ENCODE data around the gene ASPDH. TPM values are rescaled to one million over a fixed set of nuclear protein-coding genes. Genes with fewer than 3 reads are reported as not detected.

Gene ASPDH
- total and polyA plus RNA-seq, 4 experiments from 2014 or later: not detected

DNA sequence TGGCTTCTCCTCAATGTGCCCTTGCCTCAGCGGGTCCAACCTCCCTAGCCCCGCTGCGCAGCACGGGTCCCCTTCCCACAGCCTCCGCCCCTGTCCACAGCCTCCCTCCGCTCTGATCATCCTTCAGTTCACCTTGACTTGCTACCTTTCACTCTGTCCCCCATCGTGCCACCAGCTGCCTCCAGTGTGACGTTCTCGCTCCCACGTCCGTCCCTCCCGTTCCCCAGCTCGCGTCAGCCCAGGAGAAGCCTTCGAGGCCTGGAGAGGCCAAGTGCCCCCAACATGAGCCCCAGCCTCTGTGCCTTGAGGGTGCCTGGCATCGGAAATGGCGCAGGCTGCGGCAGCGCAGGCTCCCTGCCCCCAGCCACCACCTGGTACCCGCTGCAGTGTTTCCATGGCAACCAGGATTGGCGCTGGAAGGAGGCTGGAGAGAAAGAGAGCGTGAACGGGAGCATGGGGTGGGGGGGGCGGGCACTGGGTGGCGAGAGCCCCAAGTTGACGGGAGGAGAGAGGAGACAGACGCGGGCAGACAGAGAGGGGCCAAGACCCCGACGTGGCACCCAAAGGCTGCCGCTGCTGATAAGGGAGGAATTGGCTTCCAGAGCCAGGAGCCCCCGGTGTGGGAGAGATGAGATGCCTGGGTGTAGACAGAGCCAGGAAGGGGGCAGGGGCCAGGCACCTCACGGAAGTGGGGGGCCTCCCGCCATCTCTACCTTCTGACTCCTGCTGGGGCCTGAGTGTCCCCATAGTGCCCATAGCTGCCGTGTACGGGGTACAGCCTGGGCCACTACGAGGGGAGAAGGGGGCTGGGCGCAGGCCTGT, 844 bp upstream of the ASPDH start:
- POLR2A ChIA-PET (ENCODE audit: partially characterized antibody): no interaction called here
- H3K27me3 ChIP-seq (ENCODE audit: insufficient read depth, low read length): no peaks in the 10 kb centered on the region
- H3K27ac Mint-ChIP-seq: peak overlapping the region in 2 of 7 donors; percentile 75 to 76

GRCh38 chr19:50512999-50513745, 541 bp downstream of the ASPDH start:
- Mint-ChIP-seq H3K4me1 (peaks cover 7 to 32% (median 20%) of the 10 kb centered on the region in 4 donors), H3K27ac (peak overlapping the region in 4 of 7 donors; percentile 30 to 87 (median 64)), H3K9me3 (peaks cover 0 to 3% (median 0%) of the 10 kb centered on the region in 8 donors), H3K27me3 (peaks cover 0 to 9% of the 10 kb centered on the region in 2 donors), H3K36me3 (peaks cover 0 to 4% of the 10 kb centered on the region in 2 donors), H3K4me3 (peak overlapping the region in 4 of 8 donors; percentile 11 to 72 (median 44))
- DNase-seq: peak in 1 of 5 donors; percentile 29
- Histone ChIP-seq H3K27ac (ENCODE audit: low read depth, low read length) (no peak overlapping the region), H3K27me3 (ENCODE audit: insufficient read depth, low read length) (no peaks in the 10 kb centered on the region), H3K4me3 (ENCODE audit: low read length in 2 of 2) (no peak overlapping the region), H3K36me3 (ENCODE audit: insufficient read depth, low read length) (no peaks in the 10 kb centered on the region), H3K9me3 (ENCODE audit: control insufficient read depth in 1 of 2, low read length in 2 of 2) (no peaks in the 10 kb centered on the region), H3K4me1 (ENCODE audit: insufficient read depth, low read length) (peaks cover 13% of the 10 kb centered on the region)
- POLR2A ChIA-PET (ENCODE audit: partially characterized antibody): interaction anchor here (3.1 kb wide), 1 partner anchor 156 kb away, joined by 22 read pairs; no protein-coding TSS in a partner anchor
- intact Hi-C loops (cut with micrococcal nuclease): no loop called here
- CTCF ChIA-PET (ENCODE audit: partially characterized antibody): no interaction called here

More for the DNA sequence above, 844 bp upstream of the ASPDH start:
- DNase-seq: peak in 1 of 5 donors; percentile 42
- no peaks in the 10 kb centered on the region for H3K9me3 ChIP-seq (ENCODE audit: control insufficient read depth in 1 of 2, low read length in 2 of 2)
- H3K4me1 Mint-ChIP-seq: peaks cover 7 to 23% (median 14%) of the 10 kb centered on the region in 4 donors
- peaks cover 13% of the 10 kb centered on the region for H3K4me1 ChIP-seq (ENCODE audit: insufficient read depth, low read length)
- H3K27me3 Mint-ChIP-seq: peaks cover 0 to 9% of the 10 kb centered on the region in 2 donors
- H3K36me3 Mint-ChIP-seq: peaks cover 0 to 4% of the 10 kb centered on the region in 2 donors
- CTCF ChIA-PET (ENCODE audit: partially characterized antibody): no interaction called here
- H3K4me3 Mint-ChIP-seq: peak overlapping the region in 3 of 8 donors; percentile 12 to 48 (median 24)
- peaks cover 0 to 3% (median 0%) of the 10 kb centered on the region in 8 donors for H3K9me3 Mint-ChIP-seq
- intact Hi-C loops (cut with micrococcal nuclease): no loop called here
- H3K27ac ChIP-seq (ENCODE audit: low read depth, low read length): no peak overlapping the region
- H3K36me3 ChIP-seq (ENCODE audit: insufficient read depth, low read length): no peaks in the 10 kb centered on the region
- no peak overlapping the region for H3K4me3 ChIP-seq (ENCODE audit: low read length in 2 of 2)

DNA sequence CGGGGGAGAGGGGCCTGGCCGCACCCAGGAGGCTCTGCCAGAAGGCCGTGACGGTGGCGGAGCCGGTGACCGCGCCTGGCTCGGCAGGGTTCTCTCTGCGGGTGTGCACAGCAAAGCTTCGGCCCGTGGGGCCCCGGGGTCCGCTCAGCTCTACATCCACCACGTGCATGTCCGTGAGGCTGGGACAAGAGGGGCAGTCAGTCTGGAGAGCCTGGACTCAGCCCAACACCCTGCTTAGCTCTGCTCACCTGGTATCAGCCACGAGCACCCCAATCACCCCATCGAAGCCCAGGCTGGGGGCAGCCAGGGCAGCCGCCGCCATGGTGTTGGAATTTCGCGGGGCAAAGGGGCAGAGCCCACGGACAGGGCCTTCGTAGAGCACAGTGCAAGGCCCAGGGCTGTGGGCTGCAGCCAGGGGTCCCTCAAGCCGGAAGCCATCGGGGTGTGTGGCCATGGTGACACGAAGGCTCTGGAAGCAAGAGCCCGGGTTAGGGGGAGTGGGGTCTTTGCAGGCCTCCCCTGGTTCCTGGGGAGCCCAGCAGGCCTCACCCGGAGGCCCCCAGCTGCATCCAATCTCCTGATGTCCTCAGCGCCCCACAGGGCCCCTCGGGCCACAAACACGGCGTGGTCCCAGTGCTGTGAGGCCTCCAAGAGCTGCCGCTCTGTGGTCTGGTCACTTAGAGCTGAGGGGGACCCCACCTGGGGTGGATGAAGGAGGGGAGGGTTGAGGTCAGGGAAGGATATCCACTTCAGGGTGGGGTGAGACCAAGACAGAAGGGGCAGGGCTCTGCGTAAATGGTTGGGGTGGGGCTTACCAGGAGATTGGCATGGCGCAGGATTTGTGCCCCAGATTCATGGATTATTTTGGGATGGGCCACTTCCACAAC, 1.4 kb downstream of the ASPDH start:
- H3K4me3 Mint-ChIP-seq: peak overlapping the region in 1 of 8 donors; percentile 31
- Histone ChIP-seq H3K4me3 (ENCODE audit: low read length in 2 of 2) (no peak overlapping the region), H3K9me3 (ENCODE audit: control insufficient read depth in 1 of 2, low read length in 2 of 2) (no peaks in the 10 kb centered on the region), H3K27ac (ENCODE audit: low read depth, low read length) (no peak overlapping the region), H3K36me3 (ENCODE audit: insufficient read depth, low read length) (no peaks in the 10 kb centered on the region), H3K27me3 (ENCODE audit: insufficient read depth, low read length) (no peaks in the 10 kb centered on the region), H3K4me1 (ENCODE audit: insufficient read depth, low read length) (peaks cover 13% of the 10 kb centered on the region)
- DNase-seq: peak in 1 of 5 donors; percentile 31
- H3K36me3 Mint-ChIP-seq: peaks cover 0 to 4% of the 10 kb centered on the region in 2 donors
- H3K4me1 Mint-ChIP-seq: peaks cover 7 to 32% (median 20%) of the 10 kb centered on the region in 4 donors
- peaks cover 0 to 3% (median 0%) of the 10 kb centered on the region in 8 donors for H3K9me3 Mint-ChIP-seq
- ChIA-PET POLR2A (ENCODE audit: partially characterized antibody) (interaction anchor here (1.5 to 3.1 kb wide), 6 partner anchors 126 to 292 kb away, joined by 5 to 22 read pairs (median 14); partner anchors contain the start of genes NR1H2 and POLD1), CTCF (ENCODE audit: partially characterized antibody) (interaction anchor here (2.1 kb wide), 1 partner anchor 143 kb away, joined by 5 read pairs; no protein-coding TSS in a partner anchor)
- peak overlapping the region in 2 of 7 donors; percentile 46 to 97 for H3K27ac Mint-ChIP-seq
- intact Hi-C loops (cut with micrococcal nuclease): no loop called here
- peaks cover 0 to 9% of the 10 kb centered on the region in 2 donors for H3K27me3 Mint-ChIP-seq

DNA sequence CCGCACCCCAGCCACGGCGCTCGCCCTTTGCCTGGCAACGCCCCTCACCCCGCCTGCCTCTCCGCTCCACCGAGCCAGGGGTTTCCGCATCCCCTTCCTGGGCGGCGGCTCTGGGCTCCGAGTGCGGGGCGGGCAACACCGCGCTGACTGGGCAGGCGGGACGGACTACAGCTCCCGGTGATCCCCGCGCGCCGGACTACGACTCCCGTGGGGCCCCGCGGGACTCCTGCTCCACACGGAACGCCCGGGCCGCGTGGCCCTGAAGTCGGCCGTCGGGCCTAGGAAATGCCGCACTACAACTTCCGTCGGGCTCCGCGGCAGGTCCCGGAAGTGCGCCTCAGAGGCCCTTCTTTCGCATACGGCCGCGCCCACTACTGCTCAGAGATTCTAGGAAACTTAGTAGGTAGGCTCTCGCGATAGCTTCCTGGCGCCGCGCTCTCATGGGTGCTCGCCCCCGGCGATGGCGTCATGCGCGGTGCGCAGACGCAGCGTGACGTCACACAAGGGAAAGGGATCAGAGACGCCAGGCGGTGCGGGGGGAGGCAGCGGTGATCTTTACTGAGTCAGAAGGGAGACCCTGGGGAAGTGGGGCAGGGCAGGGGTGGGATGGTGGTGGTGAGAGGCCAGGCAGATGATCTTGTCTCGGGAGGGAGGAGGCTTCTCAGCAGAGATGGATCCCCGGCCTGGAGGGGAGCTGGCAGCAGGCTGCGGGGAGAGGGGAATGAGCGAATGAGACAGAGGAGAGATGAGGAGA, 2.5 kb downstream of the ASPDH start, which contains the start of gene JOSD2:
JOSD2 (minus strand) TSS at position 123 of the 754 bp plus-strand sequence. CDS start 760 bp downstream, outside the sequence.
- Histone ChIP-seq H3K9me3 (ENCODE audit: control insufficient read depth in 1 of 2, low read length in 2 of 2) (no peaks in the 10 kb centered on the region), H3K27me3 (ENCODE audit: insufficient read depth, low read length) (no peaks in the 10 kb centered on the region), H3K27ac (ENCODE audit: low read depth, low read length) (peak within 1 kb of the TSS; percentile 78), H3K4me1 (ENCODE audit: insufficient read depth, low read length) (peaks cover 13% of the 10 kb centered on the region), H3K4me3 (ENCODE audit: low read length in 2 of 2) (peak within 1 kb of the TSS; percentile 61 to 83), H3K36me3 (ENCODE audit: insufficient read depth, low read length) (no peaks in the 10 kb centered on the region)
- peak; percentile 94 to 99 (median 98) for DNase-seq
- POLR2A ChIA-PET (ENCODE audit: partially characterized antibody): interaction anchor here (0.6 to 3.1 kb wide), 19 partner anchors 14 to 634 kb away, joined by 3 to 22 read pairs (median 5); partner anchors contain the start of genes AKT1S1, EMC10, GARIN5A and KCNC3
- Mint-ChIP-seq H3K4me1 (peaks cover 7 to 32% (median 20%) of the 10 kb centered on the region in 4 donors), H3K4me3 (peak within 1 kb of the TSS; percentile 89 to 97 (median 92)), H3K9me3 (peaks cover 0 to 3% (median 0%) of the 10 kb centered on the region in 8 donors), H3K27me3 (peaks cover 0 to 9% of the 10 kb centered on the region in 2 donors), H3K27ac (peak within 1 kb of the TSS; percentile 97 to 99 (median 99)), H3K36me3 (peaks cover 0 to 4% of the 10 kb centered on the region in 2 donors)
- CTCF ChIA-PET (ENCODE audit: partially characterized antibody): interaction anchor here (1.0 to 2.1 kb wide), 3 partner anchors 32 to 142 kb away, joined by 3 to 5 read pairs (median 5); no protein-coding TSS in a partner anchor
- intact Hi-C loops (cut with micrococcal nuclease): loop anchor here (1.0 to 2.0 kb wide), 6 partner anchors 35 to 293 kb away; partner anchors contain the start of genes EMC10, GARIN5A and POLD1

GRCh38 chr19:50510700-50511068, 3.0 kb downstream of the ASPDH start:
- H3K9me3 ChIP-seq (ENCODE audit: control insufficient read depth in 1 of 2, low read length in 2 of 2): no peaks in the 10 kb centered on the region
- H3K9me3 Mint-ChIP-seq: peaks cover 0 to 3% (median 0%) of the 10 kb centered on the region in 8 donors
- peaks cover 7 to 32% (median 20%) of the 10 kb centered on the region in 4 donors for H3K4me1 Mint-ChIP-seq
- H3K27ac ChIP-seq (ENCODE audit: low read depth, low read length): peak overlapping the region; percentile 78
- H3K36me3 Mint-ChIP-seq: peaks cover 0 to 4% of the 10 kb centered on the region in 2 donors
- peaks cover 0 to 9% of the 10 kb centered on the region in 2 donors for H3K27me3 Mint-ChIP-seq
- no peaks in the 10 kb centered on the region for H3K36me3 ChIP-seq (ENCODE audit: insufficient read depth, low read length)
- H3K4me3 ChIP-seq (ENCODE audit: low read length in 2 of 2): peak overlapping the region; percentile 61 to 83
- H3K4me1 ChIP-seq (ENCODE audit: insufficient read depth, low read length): peaks cover 13% of the 10 kb centered on the region
- ChIA-PET CTCF (ENCODE audit: partially characterized antibody) (interaction anchor here (0.9 to 2.1 kb wide), 4 partner anchors 31 to 273 kb away, joined by 3 to 5 read pairs (median 4); no protein-coding TSS in a partner anchor), POLR2A (ENCODE audit: partially characterized antibody) (interaction anchor here (0.8 to 3.1 kb wide), 17 partner anchors 14 to 634 kb away, joined by 3 to 22 read pairs (median 5); partner anchors contain the start of genes AKT1S1, EMC10, GARIN5A and KCNC3)
- peak overlapping the region; percentile 89 to 97 (median 92) for H3K4me3 Mint-ChIP-seq
- no peak for DNase-seq
- H3K27me3 ChIP-seq (ENCODE audit: insufficient read depth, low read length): no peaks in the 10 kb centered on the region
- intact Hi-C loops (cut with micrococcal nuclease): loop anchor here (1.0 to 2.0 kb wide), 6 partner anchors 34 to 294 kb away; partner anchors contain the start of genes EMC10, GARIN5A and POLD1
- H3K27ac Mint-ChIP-seq: peak overlapping the region; percentile 97 to 99 (median 99)
